ENCODE results near the gene MYL12A.
"Not testable (repeated sequence)": the region's sequence is repeated elsewhere in the genome, so short reads cannot be mapped to it uniquely, and the experiment has no call there.

The MYL12A gene

DNA sequence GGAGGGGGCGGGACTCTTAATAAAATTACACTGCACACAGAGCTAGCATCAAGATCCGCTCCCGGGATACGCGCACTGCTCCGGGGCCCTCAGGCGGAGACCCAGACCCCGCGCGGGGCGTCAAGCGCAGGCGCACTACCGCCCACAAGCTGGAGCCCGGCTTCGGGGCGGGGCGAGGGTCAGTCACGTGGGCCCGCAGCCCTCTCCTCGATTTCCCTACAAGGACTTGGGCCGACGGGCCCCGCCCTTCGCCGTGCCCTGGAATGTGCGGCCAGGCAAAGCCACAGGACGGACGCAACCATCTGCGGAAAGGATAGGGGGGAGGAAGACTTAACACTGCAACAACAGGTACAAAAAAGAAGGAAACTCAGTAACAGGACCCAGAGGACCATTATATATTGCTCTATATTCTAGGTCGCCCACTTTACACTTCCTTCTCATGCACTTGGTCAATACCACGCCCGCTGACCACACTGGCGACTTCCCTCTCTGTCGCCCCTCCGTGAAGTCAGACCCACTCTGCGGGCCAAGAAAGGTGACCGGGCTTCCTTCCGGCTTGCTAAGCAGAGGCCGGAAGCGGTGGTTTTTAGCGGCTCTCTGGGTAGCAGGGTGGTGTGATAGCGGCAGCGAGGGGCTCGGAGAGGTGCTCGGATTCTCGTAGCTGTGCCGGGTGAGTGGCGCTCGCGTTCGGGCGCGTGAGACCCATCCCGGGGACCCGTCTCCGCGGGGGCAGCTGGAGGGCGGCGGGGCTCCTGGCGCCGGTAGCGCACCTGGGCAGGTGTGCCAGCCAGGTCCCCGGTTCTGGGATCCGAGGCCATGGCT, at the start of gene MYL12A:
TSS of gene MYL12A (plus strand) at position 562 of the 822 bp plus-strand sequence. CDS start 5,447 bp downstream, outside the sequence.
- DNase-seq, result peak; percentile 96
- in situ Hi-C loops (cut with HindIII; ENCODE audit: low pct_ligation_motif_present, low pct_unique_long_range_greater_than_20kb, low sequenced_read_pairs), result no loop called here

GRCh38 chr18:3198260-3198860, 49.2 kb upstream of the MYL12A start:
- in situ Hi-C loops (cut with HindIII; ENCODE audit: low pct_ligation_motif_present, low pct_unique_long_range_greater_than_20kb, low sequenced_read_pairs); DNase-seq: not testable (repeated sequence)

DNA sequence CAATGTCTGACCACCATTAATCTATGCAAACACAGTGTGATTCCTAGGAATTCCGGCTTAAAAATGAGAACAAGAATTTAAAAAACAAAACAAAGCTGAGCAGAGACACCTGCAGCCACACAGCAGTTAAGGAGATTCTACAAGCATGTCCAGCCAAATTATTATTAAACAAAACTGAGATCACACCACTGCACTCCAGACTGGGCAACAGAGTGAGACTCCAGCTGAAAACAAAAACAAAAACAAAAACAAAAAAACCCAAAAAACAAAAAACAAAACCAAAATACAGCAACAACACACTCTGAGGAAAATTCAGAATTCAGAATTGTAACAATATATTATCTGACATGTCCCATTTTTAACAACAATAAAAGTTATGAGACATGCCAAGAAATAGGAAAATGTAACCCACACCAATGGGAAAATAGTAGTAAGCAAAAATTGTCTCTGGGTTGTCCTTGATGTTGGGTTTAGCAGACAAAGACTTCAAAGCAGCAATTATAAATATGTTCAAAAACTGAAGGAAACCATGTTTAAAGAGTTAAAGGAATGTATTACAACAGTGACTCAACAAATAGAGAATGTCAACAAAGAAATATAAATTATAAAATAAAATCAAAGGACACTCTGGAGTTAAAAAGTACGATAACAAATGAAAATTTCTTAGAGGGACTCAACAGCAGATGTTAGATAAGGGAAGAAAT, 47.5 kb upstream of the MYL12A start:
- no peak for DNase-seq
- in situ Hi-C loops (cut with HindIII; ENCODE audit: low pct_ligation_motif_present, low pct_unique_long_range_greater_than_20kb, low sequenced_read_pairs), result no loop called here

DNA sequence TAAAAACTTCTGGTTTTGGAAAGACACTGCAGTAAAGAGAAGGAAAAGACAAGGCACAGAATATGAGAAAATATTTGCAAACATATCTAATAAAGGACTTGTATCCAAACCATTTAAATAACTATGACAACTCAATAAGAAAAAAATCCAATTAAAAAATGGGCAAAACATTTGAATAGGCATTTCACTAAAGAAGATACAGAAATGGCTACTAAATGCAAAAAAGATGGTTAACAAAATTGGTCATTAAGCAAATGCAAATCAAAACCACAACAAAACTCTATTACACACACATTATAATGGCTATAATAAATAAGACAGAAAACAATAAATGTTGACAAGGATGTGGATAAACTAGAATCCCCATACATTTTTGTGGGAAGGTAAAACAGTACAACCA, 42.4 kb upstream of the MYL12A start:
- in situ Hi-C loops (cut with HindIII; ENCODE audit: low pct_ligation_motif_present, low pct_unique_long_range_greater_than_20kb, low sequenced_read_pairs), result no loop called here
- DNase-seq, result no peak

DNA sequence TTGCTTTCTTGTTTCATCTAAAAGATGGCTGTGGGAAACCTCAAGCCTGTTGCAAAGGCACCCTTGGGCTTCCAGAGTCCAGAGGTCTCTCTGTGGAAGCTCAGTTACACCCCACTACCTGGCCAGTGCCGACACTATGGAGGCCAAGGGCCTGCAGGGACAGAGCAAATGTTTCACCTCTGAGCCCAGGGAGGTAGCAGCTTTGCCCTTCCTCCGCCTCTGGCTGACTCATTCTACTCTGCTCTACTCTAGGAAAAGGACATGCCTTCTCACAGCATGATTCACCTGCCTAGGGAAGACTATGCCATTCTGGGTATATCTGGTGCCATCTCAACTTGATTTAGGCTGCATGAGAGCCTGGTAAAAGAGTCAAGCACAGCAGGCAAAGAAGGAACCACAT, 40.0 kb upstream of the MYL12A start:
- in situ Hi-C loops (cut with HindIII; ENCODE audit: low pct_ligation_motif_present, low pct_unique_long_range_greater_than_20kb, low sequenced_read_pairs), result no loop called here
- peak; percentile 29 for DNase-seq

DNA sequence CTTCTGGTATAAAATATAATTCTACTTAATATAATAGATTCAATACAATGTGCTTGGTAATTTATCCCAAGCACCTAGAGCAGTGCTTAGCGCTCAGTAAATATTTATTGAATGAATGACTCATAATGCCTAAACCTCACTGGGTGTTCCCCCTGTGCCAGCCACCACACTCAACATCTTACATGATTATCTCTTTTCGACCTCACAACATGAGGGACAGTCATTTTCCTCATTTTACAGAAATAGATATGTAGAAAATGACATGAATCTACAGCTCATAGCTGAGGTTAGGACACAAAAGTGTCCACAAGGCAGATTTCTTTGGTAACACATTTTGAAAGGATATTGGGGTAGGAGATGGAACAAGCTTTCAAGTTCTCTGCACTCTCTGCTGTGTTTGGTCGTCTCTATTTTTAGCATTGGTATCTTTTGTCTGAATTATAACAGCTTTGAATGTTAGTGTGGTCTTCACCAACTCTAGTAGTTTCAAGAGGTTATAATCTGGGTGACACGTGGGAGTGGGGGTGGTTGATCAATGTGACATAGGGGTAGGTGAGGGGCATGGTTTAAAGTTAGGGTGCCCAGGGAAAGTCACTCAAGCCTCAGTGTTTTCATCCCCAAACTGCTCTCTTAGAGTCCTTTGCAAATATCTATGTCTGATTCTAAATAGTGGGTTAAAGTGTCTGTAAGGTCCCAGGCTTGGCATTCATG, 37.6 kb upstream of the MYL12A start:
- in situ Hi-C loops (cut with HindIII; ENCODE audit: low pct_ligation_motif_present, low pct_unique_long_range_greater_than_20kb, low sequenced_read_pairs), result no loop called here
- DNase-seq, result no peak

- in situ Hi-C loops (cut with HindIII; ENCODE audit: low pct_ligation_motif_present, low pct_unique_long_range_greater_than_20kb, low sequenced_read_pairs), result no loop called here
- DNase-seq, result no peak
Observed at GRCh38 chr18:3211236-3211992, 36.2 kb upstream of the MYL12A start.

DNA sequence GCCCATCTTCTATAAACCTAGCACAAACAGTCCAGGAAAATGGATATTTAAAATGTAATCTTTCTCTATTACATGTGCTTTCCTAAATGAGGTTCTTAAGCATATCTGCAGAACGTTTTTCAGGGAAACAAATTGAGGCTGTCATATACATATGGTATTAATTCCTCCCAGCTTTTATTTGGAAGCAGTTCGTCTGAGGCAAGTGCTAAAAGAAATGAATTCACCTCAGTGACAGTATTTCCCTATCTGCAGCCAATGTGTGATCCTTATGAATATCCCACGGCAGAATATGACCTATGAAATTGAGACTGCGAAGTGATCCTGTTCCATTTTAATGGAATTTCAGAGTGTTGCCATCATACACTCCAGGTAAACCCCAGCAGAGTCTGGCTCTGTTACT, 34.9 kb upstream of the MYL12A start:
- in situ Hi-C loops (cut with HindIII; ENCODE audit: low pct_ligation_motif_present, low pct_unique_long_range_greater_than_20kb, low sequenced_read_pairs), result no loop called here
- DNase-seq, result no peak

GRCh38 chr18:3213300-3214059, 34.1 kb upstream of the MYL12A start:
- in situ Hi-C loops (cut with HindIII; ENCODE audit: low pct_ligation_motif_present, low pct_unique_long_range_greater_than_20kb, low sequenced_read_pairs), result no loop called here
- no peak for DNase-seq

GRCh38 chr18:3214855-3215637, 32.6 kb upstream of the MYL12A start:
- in situ Hi-C loops (cut with HindIII; ENCODE audit: low pct_ligation_motif_present, low pct_unique_long_range_greater_than_20kb, low sequenced_read_pairs), result no loop called here
- DNase-seq, result no peak

DNA sequence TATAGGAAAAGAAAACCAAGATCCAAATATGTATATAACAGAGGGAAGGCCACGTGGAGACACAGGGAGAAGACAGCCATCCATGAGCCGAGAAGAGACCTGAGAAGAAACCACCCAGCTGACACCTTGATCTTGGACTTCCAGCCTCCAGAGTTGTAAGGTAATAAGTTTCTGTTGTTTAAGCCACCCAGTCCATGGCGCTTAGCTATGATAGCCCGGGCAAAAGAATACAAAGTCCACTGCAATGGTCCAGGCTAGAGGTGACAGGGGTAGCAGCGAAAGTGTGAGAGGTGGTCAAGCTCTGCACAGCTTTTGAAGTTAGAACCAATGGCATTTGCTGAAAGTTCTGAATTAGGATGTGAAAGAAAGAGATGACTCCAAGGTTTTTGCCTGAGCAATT, 30.6 kb upstream of the MYL12A start:
- in situ Hi-C loops (cut with HindIII; ENCODE audit: low pct_ligation_motif_present, low pct_unique_long_range_greater_than_20kb, low sequenced_read_pairs), result no loop called here
- no peak for DNase-seq

GRCh38 chr18:3217948-3218647, 29.5 kb upstream of the MYL12A start:
- DNase-seq, result no peak
- in situ Hi-C loops (cut with HindIII; ENCODE audit: low pct_ligation_motif_present, low pct_unique_long_range_greater_than_20kb, low sequenced_read_pairs), result no loop called here

DNA sequence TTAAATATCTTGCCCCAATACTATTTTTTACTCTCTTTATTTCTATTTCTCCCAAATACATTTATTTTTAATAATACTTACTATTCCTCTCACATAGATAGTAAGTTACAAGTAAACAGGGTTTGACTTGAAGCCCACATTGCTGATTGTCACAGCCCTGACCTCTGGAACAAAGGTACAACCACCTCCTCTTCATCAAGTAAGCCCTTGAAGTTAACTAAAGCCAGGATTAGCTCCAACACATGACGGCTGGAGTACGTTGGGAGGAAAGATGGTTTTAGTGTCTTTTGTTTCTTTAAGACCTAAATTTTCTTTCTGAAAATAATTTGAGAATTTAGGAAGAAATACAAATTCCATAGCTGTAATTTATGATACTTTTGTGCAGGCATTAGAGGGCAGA, 28.8 kb upstream of the MYL12A start:
- in situ Hi-C loops (cut with HindIII; ENCODE audit: low pct_ligation_motif_present, low pct_unique_long_range_greater_than_20kb, low sequenced_read_pairs), result no loop called here
- no peak for DNase-seq

DNA sequence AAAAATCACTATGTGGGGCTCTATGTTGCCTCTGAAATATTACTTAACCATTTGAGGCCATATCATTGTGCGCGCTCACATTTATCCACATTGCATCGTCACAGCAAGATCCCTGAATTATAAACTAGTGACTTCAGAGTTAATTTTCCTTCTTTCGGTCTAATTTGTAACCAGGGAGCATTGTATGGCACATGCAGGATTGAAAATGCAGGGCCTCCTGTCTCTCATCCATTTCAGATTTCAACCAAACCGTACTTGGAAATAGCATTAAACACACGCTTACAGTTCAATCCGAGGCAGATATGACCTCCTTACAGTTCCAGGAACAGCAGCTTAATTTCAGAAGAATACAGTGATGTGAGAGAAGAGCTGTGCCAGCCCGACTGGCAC, 28.4 kb upstream of the MYL12A start:
- DNase-seq, result no peak

DNA sequence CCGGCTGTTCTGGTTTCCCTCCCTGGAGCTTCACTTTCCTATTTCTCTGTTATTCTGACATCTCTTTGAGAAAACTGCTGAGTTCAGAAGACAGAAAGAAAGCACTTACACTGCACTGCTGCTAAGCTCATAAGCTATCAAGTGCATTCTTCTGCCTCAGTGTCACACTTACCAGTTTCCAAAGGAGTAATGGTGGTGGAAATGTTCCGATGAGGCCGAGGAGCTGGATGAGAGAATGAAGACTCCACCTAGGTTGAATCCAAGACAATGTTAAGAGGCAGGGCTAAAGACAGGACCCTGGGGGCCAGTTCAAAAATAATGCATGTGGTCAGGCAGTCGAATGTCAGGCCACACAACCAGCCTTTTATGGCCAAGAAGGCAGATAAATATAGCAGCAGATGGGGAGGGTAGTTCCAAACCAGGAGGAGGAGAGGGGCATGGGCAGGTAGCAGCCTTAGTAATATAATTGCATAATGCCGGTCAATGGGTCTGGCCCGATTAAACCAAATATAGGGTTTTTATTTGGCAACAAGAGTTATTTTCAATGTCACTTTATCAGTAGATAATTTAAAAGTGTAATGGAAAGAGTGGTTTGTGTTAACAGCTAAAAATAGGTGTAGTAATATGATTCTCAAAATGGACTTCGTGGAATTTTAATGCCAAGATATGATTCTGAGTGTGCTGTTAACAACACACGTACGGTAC, 27.8 kb upstream of the MYL12A start, which contains the start of gene MYOM1:
TSS of gene MYOM1 (minus strand) at position 338 of the 705 bp plus-strand sequence. CDS start 4,745 bp downstream, outside the sequence.
- in situ Hi-C loops (cut with HindIII; ENCODE audit: low pct_ligation_motif_present, low pct_unique_long_range_greater_than_20kb, low sequenced_read_pairs), result no loop called here
- no peak for DNase-seq

More for the DNA sequence above, 28.4 kb upstream of the MYL12A start:
- in situ Hi-C loops (cut with HindIII; ENCODE audit: low pct_ligation_motif_present, low pct_unique_long_range_greater_than_20kb, low sequenced_read_pairs), result no loop called here

- DNase-seq; in situ Hi-C loops (cut with HindIII; ENCODE audit: low pct_ligation_motif_present, low pct_unique_long_range_greater_than_20kb, low sequenced_read_pairs): not testable (repeated sequence)
Observed at GRCh38 chr18:3220868-3221267, 26.7 kb upstream of the MYL12A start.

Measured in ACHN (cell line).